Adrenal gland (tissue), 5 donors: ENCODE results near the gene ZBTB42.

Experiments
- CTCF ChIP-seq, 6 experiments: fragments of 450-650 bp in 4 of 6; fragments of 200-600 bp in 2 of 6; sonication (generic) in 1 of 6; IDR thresholded peaks; 1 replicate in 5 of 6; 2 replicates in 1 of 6; pipeline versions ENCODE4 v1.5.1 to v1.8.0; 2016 to 2021; ENCODE audit warnings: antibody characterized with exemption in 6 of 6, mild to moderate bottlenecking in 2 of 6, moderate library complexity in 1 of 6
- POLR2A ChIP-seq, 2 donors: fragments of 450-650 bp; IDR thresholded peaks; one replicate each; pipeline ENCODE4 v1.6.1; 2017; ENCODE audit warnings: antibody characterized with exemption in 2 of 2, mild to moderate bottlenecking in 2 of 2, moderate library complexity in 1 of 2
- donor health status: DM: no; HTN: no; CAD: no.

- TF ChIP-seq CTCF (IDR thresholded peaks at IDR 0.05) (no peak), POLR2A (IDR thresholded peaks at IDR 0.05) (no peak)
These were observed 46.6 kb upstream of the ZBTB42 start for GRCh38 chr14:104754213-104754851.
